ENCODE results near the gene GIT2.
A peak's percentile ranks its signal among the peaks of the same experiment; 100 is the strongest.
"Not testable (repeated sequence)": the region's sequence is repeated elsewhere in the genome, so short reads cannot be mapped to it uniquely, and the experiment has no call there.

Gene GIT2

DNA sequence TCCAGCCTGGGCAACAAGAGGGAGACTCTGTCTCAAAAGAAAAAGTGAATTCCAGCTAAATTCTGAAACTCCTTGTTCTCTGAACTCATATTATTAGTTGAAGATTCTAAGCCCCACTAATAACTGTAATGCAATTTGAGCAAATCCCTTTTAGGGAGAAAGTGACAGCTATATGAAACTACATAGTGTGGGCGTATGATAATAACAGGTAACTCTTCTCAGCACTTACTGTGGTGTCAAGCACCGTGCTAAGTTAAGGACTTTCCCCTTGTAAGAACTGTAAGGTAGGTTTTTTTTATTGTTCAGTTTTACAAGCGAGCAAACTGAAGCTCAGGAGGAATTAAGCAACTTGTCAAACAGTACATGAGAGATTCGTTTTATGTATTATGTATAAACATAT is 8.4 kb upstream of the GIT2 start:
- DNase-seq (ENCODE audit: low spot score): no peak

DNA sequence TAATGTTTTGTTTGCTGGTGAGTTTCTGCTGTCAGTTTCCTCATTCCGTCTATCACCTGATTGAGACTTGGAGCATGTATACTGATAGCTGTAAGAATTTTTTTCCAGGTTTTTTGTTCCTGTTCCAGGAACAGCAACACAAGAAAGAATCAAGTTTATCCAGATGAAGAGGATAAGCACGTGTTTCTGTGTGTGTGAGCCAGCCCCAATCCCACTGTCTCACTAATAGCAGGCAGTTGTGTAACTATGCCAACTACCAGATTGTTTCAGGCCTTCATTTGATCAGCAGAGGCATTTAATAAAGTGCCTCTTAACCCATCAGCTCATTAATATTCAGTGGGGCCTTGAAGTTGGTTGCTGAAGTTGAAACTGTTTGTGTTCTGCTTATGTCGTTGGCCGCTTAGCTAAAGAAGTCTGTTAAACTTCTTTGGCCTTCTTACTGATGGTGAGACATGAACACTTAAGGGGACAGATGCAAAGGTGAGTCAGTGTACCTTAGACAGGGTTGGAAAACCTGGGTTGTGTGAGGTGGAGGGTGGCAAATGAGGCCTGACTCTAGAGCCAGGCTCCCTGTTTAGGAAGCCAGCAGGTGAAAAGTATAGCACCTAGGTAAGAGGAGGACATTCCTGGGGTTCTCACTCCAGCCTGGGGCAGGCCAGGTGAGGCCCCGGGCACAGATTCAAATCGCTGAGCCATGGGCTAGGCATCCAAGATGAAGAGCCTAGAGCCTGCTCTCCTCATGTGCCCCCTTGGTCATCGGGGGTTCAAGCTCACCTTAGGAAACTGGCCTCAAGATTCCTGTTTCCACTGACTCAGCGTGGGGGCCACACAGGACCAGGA is 6.7 kb upstream of the GIT2 start:
- DNase-seq (ENCODE audit: low spot score): no peak

DNA sequence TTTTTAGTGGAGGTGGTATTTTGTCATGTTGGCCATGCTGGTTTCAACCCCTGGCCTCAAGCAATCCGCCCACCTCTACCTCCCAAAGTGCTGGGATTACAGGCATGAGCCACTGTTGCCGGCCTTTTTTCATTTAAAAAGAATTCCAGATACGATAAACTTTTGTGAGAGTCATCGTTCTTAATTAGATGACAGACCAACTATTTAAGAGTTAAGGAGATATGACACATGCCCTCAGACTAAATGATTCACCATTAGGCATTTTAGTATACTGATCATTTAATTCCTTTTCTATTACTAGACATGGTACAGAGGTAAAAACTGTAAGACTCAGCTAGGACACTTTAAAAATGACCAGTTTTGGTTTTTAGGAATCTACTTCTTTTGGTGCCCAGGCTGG is 5.4 kb upstream of the GIT2 start:
- no peak for DNase-seq (ENCODE audit: low spot score)

DNA sequence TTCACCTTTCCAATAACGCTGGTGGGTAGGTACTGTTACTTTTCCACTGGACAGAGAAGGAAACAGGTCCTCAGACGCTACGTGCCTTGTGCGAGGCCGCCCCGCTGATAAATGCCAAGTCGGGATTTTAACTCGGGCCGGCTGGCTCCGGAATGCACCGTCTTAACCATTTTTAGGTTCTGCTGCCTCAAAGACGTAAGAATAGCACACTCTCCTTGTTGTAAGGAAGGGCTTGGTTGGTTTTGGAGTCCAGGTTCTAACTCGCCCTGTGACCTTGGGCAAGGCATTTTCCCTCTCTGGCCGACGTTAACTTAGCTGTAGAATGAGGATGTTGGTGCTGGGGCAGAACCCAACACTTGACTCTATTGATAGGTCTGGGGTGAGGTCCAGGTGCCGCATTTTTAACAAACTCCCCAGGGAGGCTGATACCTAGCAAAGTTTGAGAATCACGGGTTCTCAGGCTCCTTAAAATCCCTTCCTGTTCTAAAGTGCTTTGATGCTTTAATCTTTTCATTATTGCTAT is 3.9 kb upstream of the GIT2 start:
- no peak for DNase-seq (ENCODE audit: low spot score)

DNA sequence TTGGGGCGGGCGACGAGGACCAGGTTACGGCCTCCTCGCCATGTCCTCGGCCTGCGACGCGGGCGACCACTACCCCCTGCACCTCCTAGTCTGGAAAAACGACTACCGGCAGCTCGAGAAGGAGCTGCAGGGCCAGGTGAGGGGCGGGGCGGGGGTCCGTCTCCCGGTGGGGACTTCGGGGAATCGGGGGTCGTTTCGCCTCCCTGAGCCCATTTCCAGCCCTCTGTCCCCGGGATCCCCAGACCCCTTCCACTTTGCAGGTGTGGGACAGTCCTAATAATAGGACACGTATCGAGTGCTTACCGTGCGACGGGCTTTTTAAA is 3.4 kb upstream of the GIT2 start:
- DNase-seq (ENCODE audit: low spot score): no peak

DNA sequence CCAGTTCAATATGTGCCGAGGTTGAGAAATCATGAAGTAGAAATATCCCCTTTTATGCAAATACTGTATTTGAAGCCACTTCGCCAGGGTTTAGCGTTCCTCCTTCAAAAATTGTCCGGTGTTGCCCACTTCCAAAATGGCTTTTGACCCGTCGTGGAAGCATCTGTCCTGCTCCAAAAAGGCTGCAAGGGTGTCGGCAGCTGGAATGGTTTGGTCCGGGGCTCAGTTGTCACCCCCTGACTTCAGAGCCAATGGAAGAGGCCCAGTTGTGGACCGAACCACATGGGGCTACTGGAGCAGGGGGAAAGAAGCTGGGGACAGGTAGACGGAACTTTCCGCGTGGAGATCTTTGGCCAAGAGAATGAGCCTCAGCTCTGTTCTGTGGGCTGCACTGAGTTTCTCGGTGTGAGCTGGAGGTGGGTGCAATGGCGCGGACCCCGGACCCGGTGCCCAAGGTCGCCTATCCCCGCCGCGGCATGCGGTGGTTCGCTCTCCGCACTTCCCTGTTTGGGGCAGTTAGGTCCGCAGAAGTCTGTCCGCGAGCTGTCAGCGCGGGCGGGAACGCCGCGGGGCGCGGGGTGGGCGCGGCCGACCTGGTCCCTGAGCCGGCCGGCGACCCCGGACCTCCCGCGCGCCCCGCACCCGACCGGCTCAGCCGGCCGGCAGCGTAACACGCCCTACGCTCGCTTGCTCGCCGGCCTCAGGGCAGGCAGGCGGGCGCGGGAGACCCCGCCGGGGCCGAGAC is 2.9 kb upstream of the GIT2 start, which contains the start of gene ANKRD13A:
TSS of gene ANKRD13A (plus strand) at position 527 of the 745 bp plus-strand sequence. CDS start 259 bp downstream, outside the sequence.
- peak; percentile 93 for DNase-seq (ENCODE audit: low spot score)

DNA sequence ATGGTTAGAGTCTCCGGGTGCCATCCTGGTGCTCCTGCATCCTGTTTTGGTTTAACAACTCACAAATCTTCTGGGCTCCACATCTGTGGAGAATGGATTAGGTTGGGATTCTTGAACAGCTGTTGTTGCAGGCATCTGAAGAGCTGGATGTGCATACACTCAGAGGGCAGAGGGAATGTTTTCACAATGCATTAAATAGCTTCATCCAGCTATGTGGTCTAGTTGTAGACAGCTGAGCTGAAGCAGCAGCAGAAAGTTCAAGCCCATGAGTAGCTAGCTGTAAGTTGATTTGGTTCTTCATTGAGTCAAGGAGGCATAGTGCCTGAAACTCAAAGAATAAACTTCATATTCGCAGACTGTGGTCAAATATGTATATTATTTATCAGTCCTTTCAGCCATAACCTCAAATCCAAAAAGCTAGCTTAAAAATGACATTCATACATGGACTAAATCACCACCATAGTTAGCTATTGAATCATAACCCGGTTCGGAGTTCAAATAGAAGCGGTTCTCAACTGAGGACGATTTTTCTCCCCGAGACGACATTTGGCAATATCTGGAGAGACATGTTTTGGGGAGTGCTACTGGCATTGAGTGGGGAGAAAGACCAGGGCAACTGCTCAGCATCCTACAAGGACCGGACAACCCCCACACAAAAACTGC is 2.2 kb upstream of the GIT2 start:
- DNase-seq (ENCODE audit: low spot score): no peak

DNA sequence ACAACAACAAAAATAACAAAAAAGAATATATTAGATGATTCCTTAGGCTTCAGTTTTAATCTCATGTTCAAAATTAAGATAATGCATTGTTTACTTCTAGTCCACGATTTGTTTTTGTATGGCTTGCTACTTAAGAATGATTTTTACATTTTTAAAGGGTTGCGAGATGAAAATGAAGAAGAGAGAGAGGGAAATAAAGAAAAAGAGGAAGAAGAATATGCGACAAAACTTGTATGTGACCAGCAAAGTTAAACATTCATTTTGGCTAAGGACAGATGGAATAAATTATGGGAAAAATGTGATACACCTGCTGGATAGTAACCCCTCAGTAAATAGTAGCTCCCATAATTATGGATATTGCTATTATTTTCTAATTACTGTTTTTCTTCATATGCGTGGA is 1.2 kb upstream of the GIT2 start:
- DNase-seq (ENCODE audit: low spot score): no peak

DNA sequence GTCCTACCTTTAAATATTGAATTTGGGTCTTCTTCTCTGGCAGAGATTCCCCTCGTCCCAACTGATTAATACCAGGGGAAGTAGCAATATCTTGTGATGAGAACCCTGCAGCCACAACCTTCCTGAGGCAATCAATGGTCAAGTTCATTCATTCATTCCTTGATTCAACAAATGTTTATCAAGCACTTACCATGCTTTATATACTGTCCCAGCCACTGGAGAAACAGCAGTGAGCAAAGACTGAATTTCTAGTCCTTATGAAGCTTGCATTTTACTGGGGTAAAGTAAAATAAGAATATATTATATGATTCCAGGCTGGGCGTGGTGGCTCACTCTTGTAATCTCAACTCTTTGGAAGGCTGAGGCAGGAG is 300 bp upstream of the GIT2 start:
- DNase-seq (ENCODE audit: low spot score): no peak

DNA sequence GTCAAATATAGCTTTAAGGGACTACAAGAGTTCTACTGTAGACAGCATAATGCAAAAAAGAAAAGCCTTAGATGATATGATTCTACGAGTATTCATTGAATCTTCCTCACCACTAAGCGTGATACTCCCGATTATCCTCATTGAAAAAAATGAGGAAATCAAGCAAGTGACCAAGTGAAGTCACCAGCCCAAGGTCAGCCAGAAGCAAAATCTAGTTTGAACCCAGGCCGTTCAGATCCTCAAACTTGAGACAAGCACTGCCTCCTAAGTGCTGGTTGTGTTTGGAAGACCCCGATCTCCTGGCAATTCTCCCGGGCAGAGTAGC is 845 bp downstream of the GIT2 start:
- DNase-seq (ENCODE audit: low spot score): no peak

DNA sequence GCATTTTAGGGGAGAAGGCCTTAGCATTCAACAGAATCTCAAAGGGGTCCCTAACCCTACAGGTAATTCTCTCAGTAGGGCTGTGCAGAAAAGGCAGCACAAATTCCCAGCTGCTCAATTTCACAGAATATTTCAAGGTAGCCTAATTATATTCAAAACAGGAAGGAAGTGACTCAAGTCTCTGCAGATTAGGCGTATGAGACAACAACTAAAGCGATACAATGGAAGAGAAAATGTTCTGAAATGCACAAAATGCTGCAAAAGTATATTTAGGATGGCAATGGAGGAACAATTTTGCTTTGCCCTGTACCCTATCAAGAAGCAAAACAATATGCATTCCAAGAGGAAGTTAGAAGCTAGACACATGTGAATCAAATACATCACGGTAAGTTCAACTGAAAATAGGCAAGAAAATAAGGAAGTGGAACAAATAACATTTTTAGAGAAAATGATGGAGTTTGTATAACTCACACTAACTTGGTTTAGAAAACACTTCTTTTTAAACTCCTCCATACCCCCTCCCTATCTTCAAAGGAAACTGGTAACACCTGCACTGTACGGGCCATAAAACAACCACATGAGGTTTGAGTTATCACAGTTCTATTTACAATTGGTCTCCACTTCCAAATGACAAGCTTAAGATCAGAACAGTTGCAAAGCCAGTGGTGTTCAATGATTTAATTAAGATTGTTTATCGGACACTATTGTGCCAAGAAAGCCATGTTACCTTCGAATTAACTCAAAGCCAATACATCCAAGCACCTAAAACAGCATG is 1.6 kb downstream of the GIT2 start:
- peak; percentile 25 for DNase-seq (ENCODE audit: low spot score)

DNA sequence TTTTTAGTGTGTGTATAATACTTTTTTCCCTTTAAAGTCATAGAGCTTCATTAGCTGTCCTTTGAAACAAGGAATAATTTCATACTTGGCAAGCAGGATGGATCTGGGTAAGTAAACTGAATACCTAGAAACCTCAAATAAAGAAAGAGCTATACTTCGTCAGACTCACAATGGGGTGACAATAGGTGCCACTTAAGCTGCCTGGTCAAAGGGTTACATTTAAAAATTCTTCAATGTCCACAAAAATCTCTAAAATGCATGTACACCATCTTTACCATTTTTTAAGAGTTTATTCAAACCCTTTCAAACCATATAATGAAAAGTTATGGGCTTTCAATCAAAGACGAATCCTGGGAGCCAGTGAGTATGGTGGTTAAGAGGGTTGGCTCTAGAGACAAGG is 3.1 kb downstream of the GIT2 start:
- no peak for DNase-seq (ENCODE audit: low spot score)

DNA sequence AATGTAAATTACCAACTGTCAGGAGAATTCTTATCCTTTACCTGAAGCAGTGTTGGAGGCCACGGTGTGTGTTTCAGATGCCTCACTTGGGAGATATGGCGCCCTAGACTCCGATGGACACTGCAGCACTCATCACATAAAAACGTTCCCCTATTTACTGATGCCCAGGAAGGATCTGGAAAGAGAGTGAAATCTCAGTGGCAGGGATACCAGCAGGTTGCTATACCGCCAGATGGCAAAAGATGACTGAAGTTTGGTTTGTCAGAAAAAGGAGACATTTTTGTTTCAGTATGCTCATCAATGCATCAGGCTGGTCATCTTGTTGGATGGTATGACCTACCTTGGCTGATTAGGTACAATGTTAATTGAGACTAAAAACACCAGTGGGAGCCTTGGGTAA is 4.6 kb downstream of the GIT2 start:
- DNase-seq (ENCODE audit: low spot score): no peak

DNA sequence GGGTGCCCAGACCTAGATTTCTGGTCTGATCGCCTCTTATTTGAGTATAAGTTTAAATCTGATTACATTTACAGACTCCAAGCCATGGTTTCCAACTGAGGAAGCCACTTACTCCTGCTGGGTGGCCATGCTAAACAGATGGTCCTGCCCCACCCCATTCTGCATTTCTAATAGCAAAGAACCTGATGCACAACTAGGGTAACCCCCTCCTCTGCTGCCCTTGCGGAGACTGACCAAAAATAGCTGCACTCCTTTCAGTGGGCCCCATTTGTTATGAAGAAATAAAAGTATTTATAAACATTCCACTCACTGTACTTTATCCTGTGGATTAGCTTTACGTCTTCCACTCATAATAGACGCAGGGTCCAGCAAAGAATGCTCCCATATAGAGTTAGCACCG is 6.8 kb downstream of the GIT2 start:
- DNase-seq (ENCODE audit: low spot score): no peak

DNA sequence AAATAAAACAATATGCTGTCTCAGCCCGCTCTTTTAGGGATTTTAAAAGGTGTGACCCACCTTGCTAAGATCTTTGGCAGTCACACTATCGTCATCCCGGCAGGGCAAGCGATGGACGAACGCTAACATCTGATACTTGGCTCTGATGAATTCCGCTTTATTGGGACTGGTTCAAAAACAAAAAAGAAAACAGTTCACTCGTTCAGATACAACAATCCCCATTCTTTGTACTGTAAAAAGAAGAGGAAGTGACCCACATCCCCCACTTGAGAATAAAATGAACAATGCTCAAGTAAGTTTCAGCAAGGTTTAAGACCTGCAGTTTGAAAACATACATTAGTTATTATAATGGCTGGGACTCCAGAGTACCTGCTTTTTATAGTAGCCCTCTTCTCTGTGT is 7.3 kb downstream of the GIT2 start:
- no peak for DNase-seq (ENCODE audit: low spot score)

DNA sequence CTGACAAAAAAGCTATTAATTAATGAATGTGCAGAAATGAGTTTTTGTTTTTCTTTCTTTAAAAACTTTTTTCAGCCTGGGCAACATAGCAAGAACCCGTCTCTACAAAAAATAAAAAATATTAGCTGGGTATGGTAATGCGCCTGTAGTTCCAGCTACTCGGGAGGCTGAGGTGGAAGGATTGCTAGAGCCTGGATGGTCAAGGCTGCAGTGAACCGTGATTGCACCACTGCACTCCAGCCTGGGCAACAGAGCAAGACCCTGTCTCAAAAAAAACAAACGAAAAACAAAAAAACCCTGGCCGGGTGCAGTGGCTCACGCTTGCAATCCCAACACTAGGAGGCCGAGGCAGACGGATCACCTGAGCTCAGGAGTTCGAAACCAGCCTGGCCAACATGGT is 7.9 kb downstream of the GIT2 start:
- no peak for DNase-seq (ENCODE audit: low spot score)

DNA sequence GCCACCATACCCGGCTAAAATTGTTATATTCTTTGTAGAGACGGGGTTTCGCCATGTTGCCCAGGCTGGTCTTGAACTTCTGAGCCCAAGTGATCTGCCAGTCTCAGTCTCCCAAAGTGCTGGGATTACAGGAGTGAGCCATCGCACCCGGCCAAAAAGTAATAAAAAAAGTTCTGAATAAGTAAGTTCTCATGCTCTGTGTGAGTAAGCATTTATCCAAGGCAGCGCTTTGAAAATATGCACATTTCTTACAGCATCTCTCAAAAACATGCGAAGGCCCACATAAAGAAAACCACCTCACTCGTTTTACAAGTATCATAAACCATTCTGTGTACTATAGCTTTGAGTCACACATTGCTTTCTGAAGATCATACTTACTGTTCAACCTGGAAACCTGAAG is 8.6 kb downstream of the GIT2 start:
- DNase-seq (ENCODE audit: low spot score): no peak

DNA sequence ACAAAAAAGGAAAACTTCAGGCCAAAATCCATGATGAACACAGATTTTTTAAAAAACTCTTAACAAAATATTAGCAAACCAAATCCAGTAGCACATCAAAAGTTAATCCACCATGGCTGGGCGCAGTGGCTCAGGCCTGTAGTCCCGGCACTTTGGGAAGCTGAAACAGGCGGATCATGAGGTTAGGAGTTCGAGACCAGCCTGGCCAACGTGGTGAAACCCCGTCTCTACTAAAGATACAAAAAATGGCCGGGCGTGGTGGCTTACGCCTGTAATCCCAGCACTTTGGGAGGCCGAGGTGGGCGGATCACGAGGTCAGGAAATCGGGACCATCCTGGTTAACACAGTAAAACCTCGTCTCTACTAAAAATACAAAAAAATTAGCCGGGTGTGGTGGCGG is 9.9 kb downstream of the GIT2 start:
- not testable (repeated sequence) for DNase-seq (ENCODE audit: low spot score)

DNA sequence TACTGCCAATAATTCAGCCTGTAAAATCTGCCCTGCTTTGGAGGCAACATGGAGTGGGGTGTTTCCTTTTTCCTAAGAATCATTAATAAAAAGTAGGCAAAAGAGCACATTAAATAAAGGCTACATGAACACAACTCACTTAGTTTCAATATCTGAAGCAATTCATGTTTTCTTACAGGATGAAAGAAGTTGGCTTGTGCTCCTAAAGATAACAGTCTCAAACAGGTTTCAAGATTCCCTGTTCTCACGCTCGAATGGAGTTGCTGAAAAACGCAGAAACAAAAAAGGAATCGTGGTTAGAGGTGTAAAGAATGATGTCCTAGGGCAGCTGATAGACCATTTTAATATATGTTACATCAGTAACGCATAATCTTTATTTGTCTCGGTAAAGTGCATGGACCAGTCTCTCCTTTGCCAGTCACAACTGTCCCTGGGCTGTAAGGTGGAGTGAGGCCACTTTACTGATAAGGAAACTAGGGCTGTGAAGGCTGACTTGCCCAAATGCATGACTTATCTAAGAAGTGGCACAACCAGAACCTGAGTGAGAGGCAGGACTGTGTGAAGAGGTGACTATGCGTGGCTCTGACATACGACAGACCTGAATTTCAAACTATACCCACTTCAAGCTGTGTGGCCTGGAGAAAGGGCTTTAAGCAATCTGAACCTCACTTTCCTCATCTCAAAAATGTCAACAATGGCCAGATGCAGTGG is 12.6 kb downstream of the GIT2 start:
- no peak for DNase-seq (ENCODE audit: low spot score)

DNA sequence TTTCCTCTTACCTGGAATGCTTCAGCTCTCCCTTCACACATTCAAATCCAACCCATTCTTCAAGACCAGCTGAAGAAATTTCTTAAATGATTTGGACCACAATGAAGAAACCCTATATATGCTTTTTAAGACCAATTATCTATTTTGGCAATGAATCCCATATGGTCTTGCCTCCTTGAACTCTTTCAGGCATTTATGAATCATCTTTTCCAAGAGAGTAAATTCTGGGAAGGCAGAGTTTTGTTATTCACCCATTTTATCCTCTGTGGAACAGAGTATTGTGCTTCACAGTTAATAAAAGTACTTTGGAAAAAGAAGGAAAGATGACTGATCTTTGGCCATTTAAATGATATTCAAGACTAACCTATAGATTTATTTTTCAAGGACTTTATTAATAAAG is 14.0 kb downstream of the GIT2 start:
- DNase-seq (ENCODE audit: low spot score): no peak

DNA sequence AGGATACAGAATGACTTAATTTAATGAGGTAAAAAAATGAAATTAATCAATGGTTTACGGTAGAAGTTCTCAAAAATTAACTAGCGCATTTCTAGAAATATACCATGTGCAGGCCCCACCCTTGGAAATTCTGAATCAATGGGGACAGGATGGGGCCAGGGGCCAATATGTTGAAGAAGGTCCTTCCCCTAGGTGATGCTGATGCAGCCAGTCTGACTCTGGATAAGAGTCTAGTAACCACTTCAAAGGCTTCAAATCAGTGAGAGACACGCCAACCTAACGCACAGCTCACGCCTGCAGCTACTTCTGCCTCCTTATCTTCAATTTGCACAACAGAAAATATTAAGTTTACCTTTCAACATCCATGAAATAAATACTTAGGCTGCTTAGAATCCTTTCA is 14.9 kb downstream of the GIT2 start:
- DNase-seq (ENCODE audit: low spot score): peak; percentile 40

DNA sequence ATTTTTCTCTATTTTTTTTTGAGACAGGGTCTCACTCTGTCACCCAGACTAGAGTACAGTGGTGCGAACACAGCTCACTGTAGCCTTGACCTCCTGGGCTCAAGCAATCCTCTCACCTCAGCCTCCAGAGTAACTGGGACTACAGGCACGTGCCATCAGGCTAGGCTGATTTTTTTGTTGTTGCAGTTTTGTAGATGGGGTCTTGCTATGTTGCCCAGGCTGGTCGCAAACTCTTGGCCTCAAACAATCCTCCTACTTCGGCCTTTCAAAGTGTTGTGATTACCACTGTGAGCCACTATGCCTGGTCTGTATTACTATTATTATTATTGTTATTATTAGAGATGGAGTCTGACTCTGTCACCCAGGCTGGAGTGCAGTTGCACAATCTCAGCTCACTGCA is 23.3 kb downstream of the GIT2 start:
- no peak for DNase-seq (ENCODE audit: low spot score)

All from CD4-positive, alpha-beta T cell treated with Interleukin-6 at 100 ng/mL for 8 hours (primary cell).